ENCODE measurements around the gene PTGER3.

GRCh38 chr1:71027991-71028390 is 19.6 kb downstream of the PTGER3 start:
- TF ChIP-seq RAD21 (IDR thresholded peaks at IDR 0.05; ENCODE audit: low read depth): no peak
- no peak for TF ChIP-seq USF1 (IDR thresholded peaks at IDR 0.05)
- TF ChIP-seq YY1 (IDR thresholded peaks at IDR 0.05; ENCODE audit: low read depth): no peak
- no peak for TF ChIP-seq REST (IDR thresholded peaks at IDR 0.05; ENCODE audit: low read depth)
- no peak for TF ChIP-seq CREB1 (IDR thresholded peaks at IDR 0.05; ENCODE audit: low read depth)
- TF ChIP-seq TAF1 (IDR thresholded peaks at IDR 0.05; ENCODE audit: low read depth): no peak
- no peak for TF ChIP-seq FOXM1 (IDR thresholded peaks at IDR 0.05; ENCODE audit: borderline replicate concordance, low read depth)
- TF ChIP-seq NFIC (IDR thresholded peaks at IDR 0.05): no peak
- no peak for TF ChIP-seq EP300 (IDR thresholded peaks at IDR 0.05; ENCODE audit: borderline replicate concordance)
- no peak for TF ChIP-seq TCF12 (IDR thresholded peaks at IDR 0.05; ENCODE audit: low read depth)
- TF ChIP-seq, protein P1, sequence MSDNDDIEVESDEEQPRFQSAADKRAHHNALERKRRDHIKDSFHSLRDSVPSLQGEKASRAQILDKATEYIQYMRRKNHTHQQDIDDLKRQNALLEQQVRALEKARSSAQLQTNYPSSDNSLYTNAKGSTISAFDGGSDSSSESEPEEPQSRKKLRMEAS (IDR thresholded peaks at IDR 0.05): no peak
- no peak for TF ChIP-seq ZBTB7A (IDR thresholded peaks at IDR 0.05; ENCODE audit: low read depth)

Measured in Ishikawa (cell line).